ENCODE data around the gene TRIP10.

DNA sequence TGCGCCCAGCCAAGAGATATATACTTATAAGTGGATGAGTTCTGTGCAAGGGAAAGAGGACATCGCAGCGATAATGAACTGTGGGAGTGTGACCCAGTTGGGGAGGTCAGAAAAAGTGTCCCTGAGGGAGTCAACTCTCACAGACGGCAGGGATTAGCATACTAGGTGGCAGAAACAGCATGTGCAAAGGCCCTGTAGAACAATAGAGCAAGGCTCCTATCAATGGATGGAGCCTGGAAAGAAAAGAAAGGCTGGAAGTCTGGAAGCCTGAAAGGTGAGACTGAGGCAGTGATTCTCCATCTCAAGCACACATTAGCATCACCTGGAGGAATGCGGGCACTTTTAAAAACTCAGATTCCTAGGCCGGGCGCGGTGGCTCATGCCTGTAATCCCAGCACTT is 48.1 kb upstream of the TRIP10 start:
- no peak for TF ChIP-seq POLR2A (IDR thresholded peaks at IDR 0.05)
- TF ChIP-seq, protein P1, sequence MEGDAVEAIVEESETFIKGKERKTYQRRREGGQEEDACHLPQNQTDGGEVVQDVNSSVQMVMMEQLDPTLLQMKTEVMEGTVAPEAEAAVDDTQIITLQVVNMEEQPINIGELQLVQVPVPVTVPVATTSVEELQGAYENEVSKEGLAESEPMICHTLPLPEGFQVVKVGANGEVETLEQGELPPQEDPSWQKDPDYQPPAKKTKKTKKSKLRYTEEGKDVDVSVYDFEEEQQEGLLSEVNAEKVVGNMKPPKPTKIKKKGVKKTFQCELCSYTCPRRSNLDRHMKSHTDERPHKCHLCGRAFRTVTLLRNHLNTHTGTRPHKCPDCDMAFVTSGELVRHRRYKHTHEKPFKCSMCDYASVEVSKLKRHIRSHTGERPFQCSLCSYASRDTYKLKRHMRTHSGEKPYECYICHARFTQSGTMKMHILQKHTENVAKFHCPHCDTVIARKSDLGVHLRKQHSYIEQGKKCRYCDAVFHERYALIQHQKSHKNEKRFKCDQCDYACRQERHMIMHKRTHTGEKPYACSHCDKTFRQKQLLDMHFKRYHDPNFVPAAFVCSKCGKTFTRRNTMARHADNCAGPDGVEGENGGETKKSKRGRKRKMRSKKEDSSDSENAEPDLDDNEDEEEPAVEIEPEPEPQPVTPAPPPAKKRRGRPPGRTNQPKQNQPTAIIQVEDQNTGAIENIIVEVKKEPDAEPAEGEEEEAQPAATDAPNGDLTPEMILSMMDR (IDR thresholded peaks at IDR 0.05): no peak
- no peak for TF ChIP-seq POLR2AphosphoS5 (IDR thresholded peaks at IDR 0.05)
